ENCODE results near the gene CENPX.

The CENPX gene

GRCh38 chr17:82055965-82056728, 33.5 kb upstream of the CENPX start:
- no peak overlapping the region for H3K4me3 ChIP-seq (ENCODE audit: low read depth, low read length)

GRCh38 chr17:82055023-82055964, 32.6 kb upstream of the CENPX start:
- DNase-seq (ENCODE audit: low read depth): no peak
- no peak overlapping the region for H3K4me3 ChIP-seq (ENCODE audit: low read depth, low read length)

More at GRCh38 chr17:82055965-82056728, 33.5 kb upstream of the CENPX start:
- DNase-seq (ENCODE audit: low read depth): no peak

- DNase-seq (ENCODE audit: low read depth): no peak
- no peak overlapping the region for H3K4me3 ChIP-seq (ENCODE audit: low read depth, low read length)
Measured at GRCh38 chr17:82054351-82055022, 31.8 kb upstream of the CENPX start.

- H3K4me3 ChIP-seq (ENCODE audit: low read depth, low read length): no peak overlapping the region
- no peak for DNase-seq (ENCODE audit: low read depth)
Measured at GRCh38 chr17:82053556-82054263, 31.0 kb upstream of the CENPX start.

- peak overlapping the region; percentile 71 for H3K4me3 ChIP-seq (ENCODE audit: low read depth, low read length)
- DNase-seq (ENCODE audit: low read depth): no peak
Measured at GRCh38 chr17:82053130-82053529, 30.5 kb upstream of the CENPX start.

GRCh38 chr17:82052638-82053059, 30.0 kb upstream of the CENPX start:
- peak overlapping the region; percentile 71 for H3K4me3 ChIP-seq (ENCODE audit: low read depth, low read length)
- DNase-seq (ENCODE audit: low read depth): no peak

- peak within 1 kb of the TSS; percentile 71 for H3K4me3 ChIP-seq (ENCODE audit: low read depth, low read length)
- no peak for DNase-seq (ENCODE audit: low read depth)
Measured at GRCh38 chr17:82051776-82052637, 29.3 kb upstream of the CENPX start, which contains the start of the genes GPS1 and RFNG. GPS1 (plus strand) TSS chr17:82051898; CDS start chr17:82051932, 34 bp downstream. RFNG (minus strand) TSS chr17:82051811; CDS start chr17:82051766, 45 bp downstream.

GRCh38 chr17:82050761-82051641, 28.3 kb upstream of the CENPX start:
- H3K4me3 ChIP-seq (ENCODE audit: low read depth, low read length): peak overlapping the region; percentile 71
- DNase-seq (ENCODE audit: low read depth): no peak

- peak overlapping the region; percentile 71 for H3K4me3 ChIP-seq (ENCODE audit: low read depth, low read length)
- DNase-seq (ENCODE audit: low read depth): no peak
Measured at GRCh38 chr17:82050152-82050760, 27.6 kb upstream of the CENPX start.

- no peak for DNase-seq (ENCODE audit: low read depth)
- H3K4me3 ChIP-seq (ENCODE audit: low read depth, low read length): no peak overlapping the region
Measured at GRCh38 chr17:82049521-82049971, 26.9 kb upstream of the CENPX start.

- no peak for DNase-seq (ENCODE audit: low read depth)
- no peak overlapping the region for H3K4me3 ChIP-seq (ENCODE audit: low read depth, low read length)
Measured at GRCh38 chr17:82049106-82049505, 26.4 kb upstream of the CENPX start.

- DNase-seq (ENCODE audit: low read depth): no peak
- H3K4me3 ChIP-seq (ENCODE audit: low read depth, low read length): no peak overlapping the region
Measured at GRCh38 chr17:82048571-82048971, 25.9 kb upstream of the CENPX start.

- no peak overlapping the region for H3K4me3 ChIP-seq (ENCODE audit: low read depth, low read length)
- DNase-seq (ENCODE audit: low read depth): no peak
Measured at GRCh38 chr17:82047914-82048570, 25.4 kb upstream of the CENPX start.

- no peak overlapping the region for H3K4me3 ChIP-seq (ENCODE audit: low read depth, low read length)
- DNase-seq (ENCODE audit: low read depth): no peak
Measured at GRCh38 chr17:82047379-82047778, 24.7 kb upstream of the CENPX start.

GRCh38 chr17:82046903-82047302, 24.2 kb upstream of the CENPX start:
- no peak overlapping the region for H3K4me3 ChIP-seq (ENCODE audit: low read depth, low read length)

GRCh38 chr17:82045936-82046484, 23.3 kb upstream of the CENPX start:
- DNase-seq (ENCODE audit: low read depth): no peak
- no peak overlapping the region for H3K4me3 ChIP-seq (ENCODE audit: low read depth, low read length)

More at GRCh38 chr17:82046903-82047302, 24.2 kb upstream of the CENPX start:
- DNase-seq (ENCODE audit: low read depth): no peak
